ENCODE results near the gene VGLL4. TPM values are rescaled to one million over a fixed set of nuclear protein-coding genes. Genes with fewer than 3 reads are reported as not detected.

The VGLL4 gene
- polyA plus RNA-seq, 1 donor from 2014 or later: 113 TPM

DNA sequence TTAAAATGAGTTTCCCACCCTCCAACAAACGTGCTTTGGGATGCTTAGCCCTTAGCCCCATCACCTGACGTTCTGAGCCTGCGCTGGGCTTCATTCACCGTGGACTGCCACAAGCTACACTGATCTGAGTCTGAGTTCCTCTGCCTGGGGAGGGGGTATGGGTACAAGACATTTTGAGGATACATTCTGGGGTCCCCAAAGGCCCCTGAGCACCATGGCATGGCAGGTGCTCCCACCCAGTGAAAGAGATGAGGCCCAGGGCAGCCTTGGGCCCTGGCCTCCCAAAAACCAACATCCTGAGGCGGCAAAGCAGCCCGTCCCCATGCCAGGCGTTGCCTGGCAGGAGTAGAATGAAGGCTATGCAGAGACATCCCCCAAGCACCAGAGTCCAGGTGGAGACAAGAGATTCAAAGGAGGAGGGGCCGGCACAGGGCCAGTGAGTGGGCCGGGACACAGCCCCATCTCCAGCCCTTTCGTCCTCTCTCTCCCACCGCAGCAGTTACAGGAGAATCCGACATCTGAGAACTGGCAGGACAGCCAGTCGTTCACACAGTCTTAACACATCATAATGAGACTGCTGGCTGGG lies 74.5 kb downstream of the VGLL4 start:
- Histone ChIP-seq H3K27ac (ENCODE audit: low read length) (no peak overlapping the region), H2AFZ (ENCODE audit: low read depth, low read length) (no peak overlapping the region), H3K27me3 (ENCODE audit: insufficient read depth, low read depth, low read length) (no peaks in the 10 kb centered on the region), H3K79me2 (replicated peaks; ENCODE audit: insufficient read depth, low read length) (peaks cover 15% of the 10 kb centered on the region), H3K4me2 (ENCODE audit: low read length) (no peak overlapping the region), H4K20me1 (ENCODE audit: insufficient read depth) (no peaks in the 10 kb centered on the region), H3K36me3 (ENCODE audit: insufficient read depth, low read length) (peaks cover 4% of the 10 kb centered on the region), H3K9me2 (ENCODE audit: insufficient read depth, low read length) (no peaks in the 10 kb centered on the region), H3K9ac (ENCODE audit: low read length) (no peak overlapping the region), H3K9me3 (ENCODE audit: low read length) (no peaks in the 10 kb centered on the region), H3F3A (ENCODE audit: insufficient read depth, low read length, poor library complexity, severe bottlenecking) (no peaks in the 10 kb centered on the region), H3K4me3 (ENCODE audit: low read length) (no peak overlapping the region)
- TF ChIP-seq RAD21 (conservative IDR thresholded peaks at IDR 0.05): no peak
- TF ChIP-seq, protein P1, sequence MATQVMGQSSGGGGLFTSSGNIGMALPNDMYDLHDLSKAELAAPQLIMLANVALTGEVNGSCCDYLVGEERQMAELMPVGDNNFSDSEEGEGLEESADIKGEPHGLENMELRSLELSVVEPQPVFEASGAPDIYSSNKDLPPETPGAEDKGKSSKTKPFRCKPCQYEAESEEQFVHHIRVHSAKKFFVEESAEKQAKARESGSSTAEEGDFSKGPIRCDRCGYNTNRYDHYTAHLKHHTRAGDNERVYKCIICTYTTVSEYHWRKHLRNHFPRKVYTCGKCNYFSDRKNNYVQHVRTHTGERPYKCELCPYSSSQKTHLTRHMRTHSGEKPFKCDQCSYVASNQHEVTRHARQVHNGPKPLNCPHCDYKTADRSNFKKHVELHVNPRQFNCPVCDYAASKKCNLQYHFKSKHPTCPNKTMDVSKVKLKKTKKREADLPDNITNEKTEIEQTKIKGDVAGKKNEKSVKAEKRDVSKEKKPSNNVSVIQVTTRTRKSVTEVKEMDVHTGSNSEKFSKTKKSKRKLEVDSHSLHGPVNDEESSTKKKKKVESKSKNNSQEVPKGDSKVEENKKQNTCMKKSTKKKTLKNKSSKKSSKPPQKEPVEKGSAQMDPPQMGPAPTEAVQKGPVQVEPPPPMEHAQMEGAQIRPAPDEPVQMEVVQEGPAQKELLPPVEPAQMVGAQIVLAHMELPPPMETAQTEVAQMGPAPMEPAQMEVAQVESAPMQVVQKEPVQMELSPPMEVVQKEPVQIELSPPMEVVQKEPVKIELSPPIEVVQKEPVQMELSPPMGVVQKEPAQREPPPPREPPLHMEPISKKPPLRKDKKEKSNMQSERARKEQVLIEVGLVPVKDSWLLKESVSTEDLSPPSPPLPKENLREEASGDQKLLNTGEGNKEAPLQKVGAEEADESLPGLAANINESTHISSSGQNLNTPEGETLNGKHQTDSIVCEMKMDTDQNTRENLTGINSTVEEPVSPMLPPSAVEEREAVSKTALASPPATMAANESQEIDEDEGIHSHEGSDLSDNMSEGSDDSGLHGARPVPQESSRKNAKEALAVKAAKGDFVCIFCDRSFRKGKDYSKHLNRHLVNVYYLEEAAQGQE (IDR thresholded peaks at IDR 0.05; ENCODE audit: borderline replicate concordance): no peak

DNA sequence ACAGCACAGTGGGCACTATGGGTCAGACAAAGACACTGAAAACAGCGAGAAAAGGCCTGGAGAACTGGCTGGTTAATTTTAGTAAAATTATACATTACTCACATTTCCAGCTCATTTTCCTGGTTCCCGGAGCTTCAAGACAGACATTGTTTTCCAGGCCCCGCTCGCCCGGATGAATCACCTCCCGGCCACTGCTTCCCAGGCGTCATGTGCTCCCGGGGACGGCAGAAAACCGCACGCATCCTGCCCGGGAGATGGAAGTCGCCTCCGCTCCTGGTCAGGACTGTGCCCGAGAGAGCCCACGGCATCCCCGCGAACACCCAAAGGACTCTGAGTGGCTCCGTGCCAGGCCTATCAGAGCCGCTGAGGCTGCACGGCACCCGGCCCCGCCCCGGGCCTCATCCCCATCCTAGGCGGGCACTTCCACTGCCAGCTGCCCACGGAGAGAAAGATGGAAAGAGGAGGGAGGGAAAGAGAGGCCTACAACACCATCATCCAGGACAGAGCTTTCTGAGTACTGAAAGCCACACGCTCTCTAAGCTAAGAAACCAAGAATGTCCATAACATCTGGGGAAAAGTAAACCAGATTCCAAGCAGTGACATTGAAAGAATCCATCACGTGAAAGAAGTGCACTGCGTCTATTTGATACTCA lies 75.1 kb downstream of the VGLL4 start:
- Histone ChIP-seq H3K4me3 (ENCODE audit: low read length) (no peak overlapping the region), H2AFZ (ENCODE audit: low read depth, low read length) (no peak overlapping the region), H3K27ac (ENCODE audit: low read length) (no peak overlapping the region), H4K20me1 (ENCODE audit: insufficient read depth) (no peaks in the 10 kb centered on the region), H3K9me2 (ENCODE audit: insufficient read depth, low read length) (no peaks in the 10 kb centered on the region), H3K27me3 (ENCODE audit: insufficient read depth, low read depth, low read length) (no peaks in the 10 kb centered on the region), H3K79me2 (replicated peaks; ENCODE audit: insufficient read depth, low read length) (peaks cover 15% of the 10 kb centered on the region), H3K4me2 (ENCODE audit: low read length) (no peak overlapping the region), H3K9me3 (ENCODE audit: low read length) (no peaks in the 10 kb centered on the region), H3K36me3 (ENCODE audit: insufficient read depth, low read length) (peaks cover 4% of the 10 kb centered on the region), H3K9ac (ENCODE audit: low read length) (no peak overlapping the region), H3F3A (ENCODE audit: insufficient read depth, low read length, poor library complexity, severe bottlenecking) (no peaks in the 10 kb centered on the region)
- TF ChIP-seq SMC3 (conservative IDR thresholded peaks at IDR 0.05; ENCODE audit: poor library complexity) (no peak), RAD21 (conservative IDR thresholded peaks at IDR 0.05) (no peak), MXI1 (conservative IDR thresholded peaks at IDR 0.05; ENCODE audit: poor library complexity, severe bottlenecking) (no peak), POLR2AphosphoS5 (IDR thresholded peaks at IDR 0.05) (no peak), EP300 (conservative IDR thresholded peaks at IDR 0.05; ENCODE audit: poor library complexity, severe bottlenecking) (no peak), TAF1 (IDR thresholded peaks at IDR 0.05; ENCODE audit: low read depth) (no peak)
- TF ChIP-seq, protein P2, sequence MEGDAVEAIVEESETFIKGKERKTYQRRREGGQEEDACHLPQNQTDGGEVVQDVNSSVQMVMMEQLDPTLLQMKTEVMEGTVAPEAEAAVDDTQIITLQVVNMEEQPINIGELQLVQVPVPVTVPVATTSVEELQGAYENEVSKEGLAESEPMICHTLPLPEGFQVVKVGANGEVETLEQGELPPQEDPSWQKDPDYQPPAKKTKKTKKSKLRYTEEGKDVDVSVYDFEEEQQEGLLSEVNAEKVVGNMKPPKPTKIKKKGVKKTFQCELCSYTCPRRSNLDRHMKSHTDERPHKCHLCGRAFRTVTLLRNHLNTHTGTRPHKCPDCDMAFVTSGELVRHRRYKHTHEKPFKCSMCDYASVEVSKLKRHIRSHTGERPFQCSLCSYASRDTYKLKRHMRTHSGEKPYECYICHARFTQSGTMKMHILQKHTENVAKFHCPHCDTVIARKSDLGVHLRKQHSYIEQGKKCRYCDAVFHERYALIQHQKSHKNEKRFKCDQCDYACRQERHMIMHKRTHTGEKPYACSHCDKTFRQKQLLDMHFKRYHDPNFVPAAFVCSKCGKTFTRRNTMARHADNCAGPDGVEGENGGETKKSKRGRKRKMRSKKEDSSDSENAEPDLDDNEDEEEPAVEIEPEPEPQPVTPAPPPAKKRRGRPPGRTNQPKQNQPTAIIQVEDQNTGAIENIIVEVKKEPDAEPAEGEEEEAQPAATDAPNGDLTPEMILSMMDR (IDR thresholded peaks at IDR 0.05; ENCODE audit: poor library complexity, severe bottlenecking): no peak
- TF ChIP-seq, protein P1 (IDR thresholded peaks at IDR 0.05; ENCODE audit: borderline replicate concordance): no peak
